Vagina (tissue), 2 donors: Measurements from ENCODE around the gene RUNX2.

Experiments
- POLR2A ChIP-seq, 2 donors: fragments of 450-650 bp; IDR thresholded peaks; one replicate each; pipeline ENCODE4 v1.6.1; 2017; ENCODE audit warnings: antibody characterized with exemption in 2 of 2, mild to moderate bottlenecking in 2 of 2, moderate library complexity in 2 of 2
- POLR2AphosphoS5 ChIP-seq, 2 donors: sonication (generic); formaldehyde crosslinking; IDR thresholded peaks; one replicate each; pipeline ENCODE4 v1.9.0; 2017; ENCODE audit warnings: antibody characterized with exemption in 2 of 2, mild to moderate bottlenecking in 2 of 2, low read depth in 1 of 2; ENCODE audit not compliant: insufficient read depth in 1 of 2
- TF ChIP-seq, protein P1 (sequence below), 3 experiments: fragments of 450-650 bp in 2 of 3; fragments of 200-600 bp in 1 of 3; sonication (generic) in 1 of 3; IDR thresholded peaks; one replicate each; pipeline ENCODE4 v1.5.1; 2017 to 2019; ENCODE audit warnings: antibody characterized with exemption in 3 of 3, mild to moderate bottlenecking in 2 of 3, moderate library complexity in 2 of 3

DNA sequence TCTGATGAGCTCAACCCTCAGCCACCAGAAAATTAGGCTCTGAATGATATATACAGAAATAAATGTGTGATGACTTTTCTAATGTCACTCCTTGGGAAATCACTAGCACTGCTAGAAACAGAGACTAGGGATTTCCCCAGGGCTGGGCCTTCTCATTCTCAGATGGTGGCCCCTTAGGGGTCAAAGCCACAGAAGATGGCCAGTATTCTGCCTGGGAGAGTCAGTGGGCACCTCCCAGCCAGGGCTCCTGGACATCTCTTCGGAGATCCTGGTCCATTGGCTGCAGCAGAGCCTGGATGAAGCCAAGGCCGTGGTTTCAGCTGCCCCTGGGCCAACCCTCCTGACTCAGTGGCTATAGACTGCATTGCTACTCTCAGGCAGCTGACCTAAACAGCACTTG is 326.5 kb downstream of the RUNX2 start:
- TF ChIP-seq, protein P1, sequence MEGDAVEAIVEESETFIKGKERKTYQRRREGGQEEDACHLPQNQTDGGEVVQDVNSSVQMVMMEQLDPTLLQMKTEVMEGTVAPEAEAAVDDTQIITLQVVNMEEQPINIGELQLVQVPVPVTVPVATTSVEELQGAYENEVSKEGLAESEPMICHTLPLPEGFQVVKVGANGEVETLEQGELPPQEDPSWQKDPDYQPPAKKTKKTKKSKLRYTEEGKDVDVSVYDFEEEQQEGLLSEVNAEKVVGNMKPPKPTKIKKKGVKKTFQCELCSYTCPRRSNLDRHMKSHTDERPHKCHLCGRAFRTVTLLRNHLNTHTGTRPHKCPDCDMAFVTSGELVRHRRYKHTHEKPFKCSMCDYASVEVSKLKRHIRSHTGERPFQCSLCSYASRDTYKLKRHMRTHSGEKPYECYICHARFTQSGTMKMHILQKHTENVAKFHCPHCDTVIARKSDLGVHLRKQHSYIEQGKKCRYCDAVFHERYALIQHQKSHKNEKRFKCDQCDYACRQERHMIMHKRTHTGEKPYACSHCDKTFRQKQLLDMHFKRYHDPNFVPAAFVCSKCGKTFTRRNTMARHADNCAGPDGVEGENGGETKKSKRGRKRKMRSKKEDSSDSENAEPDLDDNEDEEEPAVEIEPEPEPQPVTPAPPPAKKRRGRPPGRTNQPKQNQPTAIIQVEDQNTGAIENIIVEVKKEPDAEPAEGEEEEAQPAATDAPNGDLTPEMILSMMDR (IDR thresholded peaks at IDR 0.05): no peak
- TF ChIP-seq POLR2A (IDR thresholded peaks at IDR 0.05) (no peak), POLR2AphosphoS5 (IDR thresholded peaks at IDR 0.05; ENCODE audit: insufficient read depth in 1 of 2, low read depth in 1 of 2) (no peak)
